Type B pancreatic cell (in vitro differentiated cells): Measurements from ENCODE around the gene TDO2. TPM values are rescaled to one million over a fixed set of nuclear protein-coding genes. Genes with fewer than 3 reads are reported as not detected.
"Not testable (repeated sequence)": the region's sequence is repeated elsewhere in the genome, so short reads cannot be mapped to it uniquely, and the experiment has no call there.

Experiments
- DNase-seq: peaks from one replicate; pipeline ENCODE4 v3.0.0; 2021; ENCODE audit warnings: mixed read lengths; ENCODE audit not compliant: unreplicated experiment; ENCODE audit errors: extremely low spot score
- H3K27ac Mint-ChIP-seq: 2 replicates; pipeline ENCODE4 v1.8.0; 2021; ENCODE audit warnings: mild to moderate bottlenecking, mixed read lengths
- H3K27me3 Mint-ChIP-seq: 2 replicates; pipeline ENCODE4 v1.8.0; 2021; ENCODE audit warnings: mixed read lengths
- H3K36me3 Mint-ChIP-seq: 2 replicates; pipeline ENCODE4 v1.8.0; 2021; ENCODE audit warnings: mixed read lengths
- H3K4me1 Mint-ChIP-seq: one replicate; pipeline ENCODE4 v1.8.0; 2021; ENCODE audit warnings: mixed read lengths; ENCODE audit not compliant: unreplicated experiment
- H3K4me3 Mint-ChIP-seq: 2 replicates; pipeline ENCODE4 v1.8.0; 2021; ENCODE audit warnings: mild to moderate bottlenecking, mixed read lengths
- H3K9me3 Mint-ChIP-seq: 2 replicates; pipeline ENCODE4 v1.8.0; 2021; ENCODE audit warnings: mixed read lengths
- CTCF ChIP-seq: fragments of 200-600 bp; sonication (generic); conservative IDR thresholded peaks from 2 replicates; pipeline ENCODE4 v1.5.0; 2021; ENCODE audit warnings: antibody characterized with exemption, mild to moderate bottlenecking
- total RNA-seq: library from RNA; stranded (reverse); gene quantifications from 2 replicates; pipeline ENCODE4 v1.2.1, GENCODE V29; 2021; ENCODE audit warnings: low replicate concordance

Gene TDO2
- total RNA-seq, 1 donor from 2014 or later = 10.6 TPM

DNA sequence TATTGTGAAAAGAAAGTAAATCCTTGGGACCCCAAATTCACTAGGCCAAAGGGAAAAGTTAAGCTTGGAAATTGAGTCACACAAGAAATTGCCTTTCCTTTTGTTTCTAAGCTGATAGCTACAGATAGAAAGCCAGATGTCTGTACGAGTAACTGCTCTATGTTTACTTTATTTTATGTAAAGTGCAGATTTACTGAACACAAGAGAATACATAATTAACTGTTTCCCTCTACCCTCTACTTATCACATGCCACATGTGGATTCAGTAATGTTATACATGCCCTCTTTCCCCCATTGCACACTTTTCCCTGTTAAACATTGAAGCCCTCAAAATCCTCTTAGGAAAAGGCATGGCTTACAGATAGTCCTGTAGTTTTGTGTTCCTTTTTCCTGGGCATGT is 16.5 kb upstream of the TDO2 start:
- H3K4me1 Mint-ChIP-seq = no peaks in the 10 kb centered on the region
- H3K4me3 Mint-ChIP-seq = no peak overlapping the region
- no peaks in the 10 kb centered on the region for H3K27me3 Mint-ChIP-seq
- H3K36me3 Mint-ChIP-seq = peaks cover 3% of the 10 kb centered on the region
- no peak for TF ChIP-seq CTCF
- no peak overlapping the region for H3K27ac Mint-ChIP-seq
- DNase-seq = no peak
- peaks cover 18% of the 10 kb centered on the region for H3K9me3 Mint-ChIP-seq

GRCh38 chr4:155887847-155888570 is 15.5 kb upstream of the TDO2 start:
- H3K36me3 Mint-ChIP-seq = peaks cover 3% of the 10 kb centered on the region
- H3K27me3 Mint-ChIP-seq = no peaks in the 10 kb centered on the region
- no peak overlapping the region for H3K27ac Mint-ChIP-seq
- no peaks in the 10 kb centered on the region for H3K4me1 Mint-ChIP-seq
- no peak for DNase-seq
- H3K4me3 Mint-ChIP-seq = no peak overlapping the region
- H3K9me3 Mint-ChIP-seq = peaks cover 17% of the 10 kb centered on the region
- no peak for TF ChIP-seq CTCF

DNA sequence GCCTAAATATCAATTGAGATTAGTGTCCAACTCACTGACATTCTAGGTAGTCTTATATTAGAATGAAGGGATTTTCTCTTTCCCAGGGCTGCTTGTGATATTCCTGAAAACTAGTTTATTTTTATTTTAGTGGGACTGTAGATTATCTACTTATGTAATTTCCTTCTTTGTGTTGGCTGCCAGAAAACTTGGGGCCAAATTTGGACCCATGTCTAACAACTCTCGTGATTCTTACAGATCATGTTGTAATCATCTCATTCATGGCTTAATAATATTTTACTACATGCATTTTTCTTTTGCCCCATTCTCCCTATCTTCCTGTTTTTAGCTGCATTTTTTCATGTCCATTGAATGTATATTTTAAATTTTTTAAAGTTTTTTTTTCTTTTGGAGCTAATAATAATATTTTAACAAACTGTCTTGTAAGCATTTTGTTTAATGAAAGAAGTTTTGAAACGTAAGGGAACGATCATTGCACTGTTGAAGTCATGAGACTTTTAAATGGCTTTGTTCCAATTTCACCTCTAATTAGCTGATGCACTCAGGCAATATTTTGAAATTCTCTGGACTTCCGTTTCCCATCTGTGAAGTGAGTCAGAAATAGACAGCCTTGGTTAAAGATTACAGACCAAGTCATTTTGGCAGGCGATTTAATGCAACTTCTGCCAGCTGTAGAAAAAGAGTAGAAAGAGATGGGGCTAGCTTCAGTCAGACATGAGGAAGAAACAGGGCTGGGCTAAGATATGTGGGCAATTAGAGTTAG is 14.3 kb upstream of the TDO2 start:
- peaks cover 10% of the 10 kb centered on the region for H3K9me3 Mint-ChIP-seq
- H3K36me3 Mint-ChIP-seq = peaks cover 3% of the 10 kb centered on the region
- H3K4me3 Mint-ChIP-seq = no peak overlapping the region
- H3K27ac Mint-ChIP-seq = no peak overlapping the region
- no peak for DNase-seq
- H3K4me1 Mint-ChIP-seq = no peaks in the 10 kb centered on the region
- no peak for TF ChIP-seq CTCF
- H3K27me3 Mint-ChIP-seq = no peaks in the 10 kb centered on the region

GRCh38 chr4:155889946-155890345 is 13.6 kb upstream of the TDO2 start:
- DNase-seq = no peak
- no peaks in the 10 kb centered on the region for H3K27me3 Mint-ChIP-seq
- TF ChIP-seq CTCF = no peak
- peaks cover 3% of the 10 kb centered on the region for H3K36me3 Mint-ChIP-seq
- H3K9me3 Mint-ChIP-seq = peaks cover 10% of the 10 kb centered on the region
- H3K4me1 Mint-ChIP-seq = no peaks in the 10 kb centered on the region
- H3K27ac Mint-ChIP-seq = no peak overlapping the region
- H3K4me3 Mint-ChIP-seq = no peak overlapping the region

GRCh38 chr4:155891058-155891457 is 12.4 kb upstream of the TDO2 start:
- peaks cover 10% of the 10 kb centered on the region for H3K9me3 Mint-ChIP-seq
- TF ChIP-seq CTCF = no peak
- no peak for DNase-seq
- no peak overlapping the region for H3K27ac Mint-ChIP-seq
- H3K4me3 Mint-ChIP-seq = no peak overlapping the region
- H3K36me3 Mint-ChIP-seq = peaks cover 3% of the 10 kb centered on the region
- H3K4me1 Mint-ChIP-seq = no peaks in the 10 kb centered on the region
- H3K27me3 Mint-ChIP-seq = no peaks in the 10 kb centered on the region

DNA sequence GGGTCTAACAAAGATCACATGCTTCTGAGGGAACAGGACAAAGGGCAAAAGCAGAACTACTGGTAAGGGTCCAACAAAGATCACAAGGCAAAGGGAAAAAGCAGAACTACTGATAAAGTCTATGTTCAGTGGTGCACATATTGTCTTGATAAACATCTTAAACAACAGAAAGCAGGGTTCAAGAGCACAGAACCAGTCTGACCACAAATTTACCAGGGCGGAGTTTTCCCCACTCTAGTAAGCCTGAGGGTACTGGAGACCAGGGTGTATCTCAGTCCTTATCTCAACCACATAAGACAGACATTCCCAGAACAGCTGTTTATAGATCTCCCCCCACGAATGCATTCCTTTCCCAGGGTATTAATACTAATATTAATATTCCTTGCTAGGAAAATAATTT is 5.1 kb upstream of the TDO2 start:
- not testable (repeated sequence) for H3K27me3 Mint-ChIP-seq, H3K36me3 Mint-ChIP-seq, H3K4me3 Mint-ChIP-seq, DNase-seq, H3K27ac Mint-ChIP-seq
- Mint-ChIP-seq H3K9me3 (peaks cover 11% of the 10 kb centered on the region), H3K4me1 (peaks cover 18% of the 10 kb centered on the region)
